VCaP (cell line): ENCODE data around the gene SACM1L.
"Not testable (repeated sequence)": the region's sequence is repeated elsewhere in the genome, so short reads cannot be mapped to it uniquely, and the experiment has no call there.

Experiments
- H3K27ac ChIP-seq: fragments of 450-650 bp; 2 replicates; pipeline ENCODE4 v1.5.1; 2017
- CTCF ChIP-seq: fragments of 450-650 bp; conservative IDR thresholded peaks from 2 replicates; pipeline ENCODE4 v1.5.1; 2017; ENCODE audit warnings: mild to moderate bottlenecking, moderate library complexity

Gene SACM1L

DNA sequence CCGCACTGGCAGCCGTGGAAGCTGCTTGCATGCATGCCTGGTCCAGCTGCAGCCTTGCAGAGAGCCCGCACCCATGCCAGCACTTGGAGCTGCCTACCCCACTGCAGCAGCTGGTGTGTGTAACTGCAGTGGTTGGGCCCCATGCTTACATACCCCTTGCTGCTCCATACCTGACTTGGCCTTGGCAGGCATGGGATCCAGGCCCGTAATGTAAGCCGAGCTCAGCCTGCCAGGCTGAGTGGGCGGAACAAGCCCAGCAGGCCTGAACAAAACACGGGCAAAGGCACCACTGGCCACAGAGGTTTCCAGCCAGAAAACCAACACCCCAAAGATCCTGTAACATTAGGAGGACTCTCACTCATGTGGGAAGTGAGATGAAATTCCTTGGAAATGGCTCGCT is 58.9 kb downstream of the SACM1L start:
- no peak overlapping the region for H3K27ac ChIP-seq
- no peak for TF ChIP-seq CTCF

DNA sequence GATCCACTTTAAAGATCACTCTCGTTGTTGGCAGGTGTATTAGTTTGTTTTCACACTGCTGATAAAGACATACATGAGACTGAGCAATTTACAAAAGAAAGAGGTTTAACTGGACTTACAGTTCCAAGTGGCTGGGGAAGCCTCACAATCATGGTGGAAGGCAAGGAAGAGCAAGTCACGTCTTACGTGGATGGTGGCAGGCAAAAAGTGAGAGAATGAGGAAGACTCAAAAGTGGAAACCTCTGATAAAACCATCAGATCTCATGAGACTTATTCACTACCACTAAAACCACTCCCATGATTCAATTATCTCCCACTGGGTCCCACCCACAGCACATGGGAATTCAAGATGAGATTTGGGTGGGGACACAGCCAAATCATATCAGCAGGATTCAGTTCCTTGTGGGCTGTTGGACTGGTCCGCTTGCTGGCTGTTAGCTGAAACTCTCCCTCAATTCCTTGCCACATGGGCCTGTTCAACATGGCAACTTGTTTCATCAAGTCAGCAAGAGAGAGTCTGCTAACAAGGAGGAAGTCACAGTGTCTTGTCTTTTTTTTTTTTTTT is 59.9 kb downstream of the SACM1L start:
- not testable (repeated sequence) for H3K27ac ChIP-seq

GRCh38 chr3:45749880-45750279 is 60.7 kb downstream of the SACM1L start:
- no peak for TF ChIP-seq CTCF
- H3K27ac ChIP-seq: no peak overlapping the region

GRCh38 chr3:45751537-45752242 is 62.5 kb downstream of the SACM1L start:
- no peak for TF ChIP-seq CTCF
- H3K27ac ChIP-seq: no peak overlapping the region

DNA sequence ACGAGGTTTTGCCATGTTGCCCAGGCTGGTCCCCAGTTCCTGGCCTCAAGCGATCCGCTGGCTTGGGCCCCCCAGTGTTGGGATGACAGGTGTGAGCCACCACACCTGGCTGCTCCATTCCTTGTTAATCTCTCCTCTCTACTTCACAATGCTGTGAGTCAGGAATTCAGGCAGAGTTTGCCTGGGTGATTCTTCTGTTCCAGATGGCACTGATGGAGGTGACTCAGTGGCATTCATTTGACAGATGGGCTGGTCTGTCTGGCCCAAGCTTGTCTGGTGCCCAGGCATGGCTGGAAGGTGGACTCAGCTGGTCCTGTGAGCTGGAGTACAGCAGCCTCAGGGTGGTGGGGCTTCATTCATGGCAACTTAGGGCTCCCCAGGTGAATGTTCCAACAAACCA is 63.9 kb downstream of the SACM1L start:
- no peak overlapping the region for H3K27ac ChIP-seq
- TF ChIP-seq CTCF: no peak

GRCh38 chr3:45754461-45754860 is 65.3 kb downstream of the SACM1L start:
- TF ChIP-seq CTCF: no peak

GRCh38 chr3:45756055-45756454 is 66.9 kb downstream of the SACM1L start:
- no peak for TF ChIP-seq CTCF
- no peak overlapping the region for H3K27ac ChIP-seq

More at GRCh38 chr3:45754461-45754860, 65.3 kb downstream of the SACM1L start:
- H3K27ac ChIP-seq: no peak overlapping the region

DNA sequence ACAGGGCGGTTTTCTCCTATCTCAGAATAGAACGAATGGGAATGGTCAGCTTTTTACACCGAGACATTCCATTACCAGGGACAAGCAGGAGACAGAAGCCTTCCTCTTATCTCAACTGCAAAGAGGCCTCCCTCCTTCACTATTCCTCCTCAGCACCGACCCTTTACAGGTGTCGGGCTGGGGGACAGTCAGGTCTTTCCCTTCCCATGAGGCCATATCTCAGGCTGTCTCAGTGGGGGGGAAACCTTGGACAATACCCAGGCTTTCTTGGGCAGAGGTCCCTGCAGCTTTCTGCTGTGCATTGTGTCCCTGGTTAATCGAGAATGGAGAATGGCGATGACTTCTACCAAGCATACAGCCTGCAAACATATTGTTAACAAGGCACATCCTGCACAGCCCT is 67.9 kb downstream of the SACM1L start:
- H3K27ac ChIP-seq: not testable (repeated sequence)

DNA sequence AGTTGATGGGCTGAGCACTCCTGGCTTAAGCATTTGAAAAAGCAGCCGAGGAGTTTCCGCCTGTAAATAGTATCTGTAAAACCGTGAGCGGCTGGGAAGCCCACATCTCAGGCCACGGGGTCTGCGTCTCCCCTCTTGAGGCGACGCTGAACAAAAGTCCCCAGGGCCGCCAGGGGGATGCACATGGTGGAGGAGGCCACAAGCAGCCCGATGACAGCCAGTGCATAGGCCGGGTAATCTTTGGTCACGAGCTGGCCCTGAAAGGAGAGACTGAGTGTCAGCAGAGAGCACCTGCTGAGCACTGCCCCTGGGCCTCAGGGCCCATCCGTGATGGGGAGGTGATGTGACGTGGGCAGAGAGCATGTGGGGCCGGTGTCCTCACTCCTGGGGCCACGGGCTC is 69.7 kb downstream of the SACM1L start:
- no peak overlapping the region for H3K27ac ChIP-seq
- TF ChIP-seq CTCF: no peak
